ENCODE measurements around the gene CDCA8. TPM values are rescaled to one million over a fixed set of nuclear protein-coding genes. Genes with fewer than 3 reads are reported as not detected.

Gene CDCA8
- total and polyA plus RNA-seq, 2 of the 4 experiments (the other 2 are of a cell fraction) = 5.9 to 25.7 TPM

DNA sequence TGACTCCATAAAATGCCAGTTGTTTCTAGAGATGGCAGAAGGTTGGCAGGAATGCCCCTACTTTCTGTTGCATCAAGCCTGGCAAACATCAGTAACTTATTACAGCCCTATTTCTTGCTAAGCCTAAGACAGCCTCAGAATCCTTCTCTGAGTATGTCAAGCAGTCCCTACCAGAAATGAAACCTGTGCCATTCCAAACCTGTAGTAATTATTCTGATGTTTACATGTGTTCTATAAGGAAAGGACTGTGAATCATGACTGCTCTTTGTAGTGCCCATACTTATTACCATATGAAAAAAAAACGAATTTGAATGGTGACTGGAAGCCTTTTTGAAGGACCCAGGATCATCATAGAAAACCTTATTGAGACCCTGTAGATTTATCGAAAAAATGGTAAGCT lies 5.4 kb downstream of the CDCA8 start:
- H3K14ac ChIP-seq (replicated peaks; ENCODE audit: low read depth, low read length) = no peak overlapping the region
- H3K4me3 ChIP-seq (ENCODE audit: insufficient read depth, low read depth, low read length) = no peak overlapping the region
- ATAC-seq (ENCODE audit: low read depth) (no peak), DNase-seq (no peak)
- no peak overlapping the region for H3K23ac ChIP-seq (ENCODE audit: low read depth, low read length)
- no peak overlapping the region for H3K4me2 ChIP-seq (ENCODE audit: low read depth, low read length)
- H2AFZ ChIP-seq (replicated peaks; ENCODE audit: low read length, poor library complexity) = no peak overlapping the region
- H3K27me3 ChIP-seq (ENCODE audit: control insufficient read depth, insufficient read depth, low read length) = no peaks in the 10 kb centered on the region
- H2BK20ac ChIP-seq (ENCODE audit: low read depth, low read length) = no peak overlapping the region
- no peak overlapping the region for H2BK15ac ChIP-seq (ENCODE audit: low read depth, low read length)
- H3K9me3 ChIP-seq (ENCODE audit: control insufficient read depth, insufficient read depth, low read length) = no peaks in the 10 kb centered on the region
- in situ Hi-C loops (cut with MboI; ENCODE audit: low sequenced_read_pairs) = no loop called here
- H4K20me1 ChIP-seq (ENCODE audit: insufficient read depth, low read length) = no peaks in the 10 kb centered on the region
- no peak overlapping the region for H3K18ac ChIP-seq (ENCODE audit: low read depth, low read length)
- no peaks in the 10 kb centered on the region for H3K4me1 ChIP-seq (ENCODE audit: control insufficient read depth, insufficient read depth, low read length)
- no peak overlapping the region for H4K91ac ChIP-seq (ENCODE audit: insufficient read depth, low read depth, low read length)
- H2BK120ac ChIP-seq (ENCODE audit: low read depth, low read length) = no peak overlapping the region
- H3K9ac ChIP-seq (ENCODE audit: low read depth, low read length) = no peak overlapping the region
- dilution Hi-C loops (cut with HindIII; ENCODE audit: low sequenced_read_pairs, unreplicated experiment) = no loop called here
- H4K8ac ChIP-seq (ENCODE audit: low read depth in 2 of 2, low read length in 2 of 2) = no peak overlapping the region
- BruUV-seq (replicated peaks) = no TSS peak
- H3K79me1 ChIP-seq (ENCODE audit: low read depth in 1 of 2, low read length in 2 of 2) = peaks cover 18 to 23% of the 10 kb centered on the region in 2 experiments
- H3K56ac ChIP-seq (ENCODE audit: extremely low read depth, insufficient read depth, low read length) = no peak overlapping the region
- no peak overlapping the region for H4K5ac ChIP-seq (ENCODE audit: low read depth, low read length)
- intact Hi-C loops (cut with micrococcal nuclease) = no loop called here
- no peak overlapping the region for H3K27ac ChIP-seq (ENCODE audit: insufficient read depth, low read length)
- H2AK9ac ChIP-seq (replicated peaks; ENCODE audit: low read depth, low read length, poor library complexity) = no peak overlapping the region
- CTCF ChIA-PET = no interaction called here
- no peak overlapping the region for H3K4ac ChIP-seq (ENCODE audit: low read depth, low read length)
- no peaks in the 10 kb centered on the region for H3K9me1 ChIP-seq (ENCODE audit: insufficient read depth, low read length)
- H2AK5ac ChIP-seq (ENCODE audit: low read depth, low read length) = no peak overlapping the region
- peaks cover 13% of the 10 kb centered on the region for H3K36me3 ChIP-seq (ENCODE audit: control insufficient read depth, insufficient read depth, low read length)
- WGBS, 2 experiments (ENCODE audit: extremely low coverage in 2 of 2, insufficient read length in 1 of 2) = 100% methylated on average over 1 of the region's 2 CpGs; no CpG with 5 or more reads in 1 of the 2 experiments
- H2BK5ac ChIP-seq (ENCODE audit: low read depth, low read length, poor library complexity, severe bottlenecking) = no peak overlapping the region
- POLR2A ChIA-PET (ENCODE audit: unreplicated experiment) = no interaction called here
- TF ChIP-seq MAZ (IDR thresholded peaks at IDR 0.05; ENCODE audit: borderline replicate concordance, low read depth, low read length) (no peak), RFX5 (IDR thresholded peaks at IDR 0.05; ENCODE audit: low read depth, low read length) (no peak), RCOR1 (IDR thresholded peaks at IDR 0.05; ENCODE audit: insufficient replicate concordance, low read length) (no peak), FOS (IDR thresholded peaks at IDR 0.05; ENCODE audit: low read depth, low read length) (no peak), BHLHE40 (IDR thresholded peaks at IDR 0.05; ENCODE audit: low read depth, low read length) (no peak), RAD21 (IDR thresholded peaks at IDR 0.05; ENCODE audit: low read length) (no peak), NFE2L2 (IDR thresholded peaks at IDR 0.05; ENCODE audit: low read depth, low read length) (no peak), MAFK (IDR thresholded peaks at IDR 0.05; ENCODE audit: low read depth, low read length) (no peak), CHD1 (IDR thresholded peaks at IDR 0.05; ENCODE audit: low read depth, low read length) (no peak), MXI1 (IDR thresholded peaks at IDR 0.05; ENCODE audit: borderline replicate concordance, low read depth, low read length) (no peak), SMC3 (IDR thresholded peaks at IDR 0.05; ENCODE audit: low read depth, low read length) (no peak)
- TF ChIP-seq, protein P1, sequence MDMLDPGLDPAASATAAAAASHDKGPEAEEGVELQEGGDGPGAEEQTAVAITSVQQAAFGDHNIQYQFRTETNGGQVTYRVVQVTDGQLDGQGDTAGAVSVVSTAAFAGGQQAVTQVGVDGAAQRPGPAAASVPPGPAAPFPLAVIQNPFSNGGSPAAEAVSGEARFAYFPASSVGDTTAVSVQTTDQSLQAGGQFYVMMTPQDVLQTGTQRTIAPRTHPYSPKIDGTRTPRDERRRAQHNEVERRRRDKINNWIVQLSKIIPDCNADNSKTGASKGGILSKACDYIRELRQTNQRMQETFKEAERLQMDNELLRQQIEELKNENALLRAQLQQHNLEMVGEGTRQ (IDR thresholded peaks at IDR 0.05; ENCODE audit: low read depth, low read length) = no peak
- TF ChIP-seq, protein P2, sequence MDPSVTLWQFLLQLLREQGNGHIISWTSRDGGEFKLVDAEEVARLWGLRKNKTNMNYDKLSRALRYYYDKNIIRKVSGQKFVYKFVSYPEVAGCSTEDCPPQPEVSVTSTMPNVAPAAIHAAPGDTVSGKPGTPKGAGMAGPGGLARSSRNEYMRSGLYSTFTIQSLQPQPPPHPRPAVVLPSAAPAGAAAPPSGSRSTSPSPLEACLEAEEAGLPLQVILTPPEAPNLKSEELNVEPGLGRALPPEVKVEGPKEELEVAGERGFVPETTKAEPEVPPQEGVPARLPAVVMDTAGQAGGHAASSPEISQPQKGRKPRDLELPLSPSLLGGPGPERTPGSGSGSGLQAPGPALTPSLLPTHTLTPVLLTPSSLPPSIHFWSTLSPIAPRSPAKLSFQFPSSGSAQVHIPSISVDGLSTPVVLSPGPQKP (IDR thresholded peaks at IDR 0.05; ENCODE audit: borderline replicate concordance, low read depth, low read length) = no peak

All from IMR-90 (cell line).